KBM-7 (cell line): ENCODE data around the gene IQSEC1.
"Not testable (repeated sequence)": the region's sequence is repeated elsewhere in the genome, so short reads cannot be mapped to it uniquely, and the experiment has no call there.

ENCODE experiments used
- DNase-seq: peaks from one replicate; pipeline ENCODE4 v3.0.0-alpha.2; 2015
- in situ Hi-C: fragments of 300-500 bp; cut with MboI; formaldehyde crosslinking; loops from 2 replicates; pipeline ENCODE4 v1.14.3; 2020; ENCODE audit warnings: low sequenced_read_pairs, low pct_unique_long_range_greater_than_20kb, mixed read lengths

IQSEC1 gene

DNA sequence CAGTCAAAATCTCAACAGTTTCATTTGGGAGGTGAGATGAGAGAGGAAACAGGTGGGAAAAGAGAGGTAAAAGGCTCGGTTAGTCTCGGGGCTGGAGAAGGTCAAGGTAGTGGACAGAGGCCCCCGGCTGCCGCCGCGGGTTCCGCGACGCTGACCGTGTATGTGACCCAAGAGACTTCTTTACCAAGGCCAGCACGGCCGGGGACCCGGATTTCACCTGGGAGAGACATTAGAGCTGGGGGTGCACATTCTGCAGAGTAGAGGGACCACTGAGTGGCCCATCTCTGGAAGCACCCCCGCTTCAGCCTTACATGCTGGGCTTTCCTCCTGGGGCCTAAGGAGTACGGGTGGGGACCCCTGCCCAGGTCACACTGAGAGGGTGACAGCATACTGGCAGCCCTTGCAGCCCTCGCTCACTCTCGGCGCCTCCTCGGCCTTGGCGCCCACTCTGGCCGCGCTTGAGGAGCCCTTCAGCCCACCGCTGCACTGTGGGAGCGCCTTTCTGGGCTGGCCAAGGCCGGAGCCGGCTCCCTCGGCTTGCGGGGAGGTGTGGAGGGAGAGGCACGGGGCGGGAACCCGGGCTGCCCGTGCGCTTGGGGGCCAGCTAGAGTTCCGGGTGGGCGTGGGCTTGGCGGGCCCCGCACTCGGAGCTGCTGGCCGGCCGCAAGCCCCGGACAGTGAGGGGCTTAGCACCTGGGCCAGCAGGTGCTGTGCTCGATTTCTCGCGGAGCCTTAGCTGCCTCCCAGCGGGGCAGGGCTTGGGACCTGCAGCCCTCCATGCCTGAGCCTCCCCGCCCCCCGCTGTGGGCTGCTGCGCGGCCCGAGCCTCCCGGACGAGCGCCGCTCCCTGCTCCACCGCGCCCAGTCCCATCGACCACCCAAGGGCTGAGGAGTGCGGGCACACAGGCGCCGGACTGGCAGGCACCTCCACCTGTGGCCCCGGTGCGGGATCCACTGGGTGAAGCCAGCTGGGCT is 190.6 kb downstream of the IQSEC1 start:
- in situ Hi-C loops = no loop called here
- no peak for DNase-seq

DNA sequence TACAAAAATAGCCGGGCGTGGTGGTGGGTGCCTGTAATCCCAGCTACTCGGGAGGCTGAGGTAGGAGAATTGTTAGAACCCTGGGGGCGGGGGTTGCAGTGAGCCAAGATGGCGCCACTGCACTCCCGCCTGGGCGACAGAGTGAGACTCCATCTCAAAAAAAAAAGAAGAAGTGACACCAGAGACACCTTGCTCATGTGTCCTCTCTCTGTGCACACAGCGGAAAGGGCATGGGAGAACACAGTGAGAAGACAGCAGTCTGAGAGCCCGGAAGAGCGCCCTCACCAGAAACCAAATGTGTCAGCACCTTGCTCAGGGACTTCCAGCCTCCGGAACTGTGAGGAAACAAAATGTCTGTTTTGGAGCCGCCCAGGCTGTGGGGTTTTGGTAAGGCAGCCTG is 191.4 kb downstream of the IQSEC1 start:
- in situ Hi-C loops, DNase-seq: not testable (repeated sequence)

DNA sequence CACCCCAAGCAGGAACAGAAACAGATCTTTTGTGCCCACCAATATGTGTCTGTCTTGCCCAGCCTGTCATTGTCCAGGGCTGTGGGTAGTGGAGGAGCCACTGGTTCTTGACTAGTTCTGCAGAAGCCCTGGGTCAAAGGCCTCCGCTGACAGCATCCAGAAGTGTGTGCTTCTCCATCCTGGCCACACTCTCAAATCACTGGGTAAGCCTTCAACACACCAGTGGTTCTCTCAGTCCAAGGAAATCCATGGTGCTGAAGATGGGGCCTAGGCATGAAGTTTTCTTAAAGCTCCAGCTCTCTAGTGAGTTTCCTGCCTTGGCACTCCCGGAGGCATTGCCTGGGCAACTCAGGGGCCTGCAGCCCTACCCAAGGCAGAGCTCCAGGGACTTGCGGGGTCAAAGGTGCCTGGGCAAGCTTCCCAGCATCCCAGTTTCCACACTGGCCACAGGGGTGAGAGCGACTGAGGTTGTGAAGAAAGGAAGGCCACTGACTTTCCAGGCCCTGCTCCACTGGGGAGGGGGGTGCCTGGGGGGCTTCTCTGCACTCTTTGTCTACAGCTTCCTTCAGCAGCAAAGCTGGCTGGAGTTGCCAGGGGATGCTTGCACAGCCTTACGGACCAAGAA is 193.9 kb downstream of the IQSEC1 start:
- in situ Hi-C loops = no loop called here
- no peak for DNase-seq

DNA sequence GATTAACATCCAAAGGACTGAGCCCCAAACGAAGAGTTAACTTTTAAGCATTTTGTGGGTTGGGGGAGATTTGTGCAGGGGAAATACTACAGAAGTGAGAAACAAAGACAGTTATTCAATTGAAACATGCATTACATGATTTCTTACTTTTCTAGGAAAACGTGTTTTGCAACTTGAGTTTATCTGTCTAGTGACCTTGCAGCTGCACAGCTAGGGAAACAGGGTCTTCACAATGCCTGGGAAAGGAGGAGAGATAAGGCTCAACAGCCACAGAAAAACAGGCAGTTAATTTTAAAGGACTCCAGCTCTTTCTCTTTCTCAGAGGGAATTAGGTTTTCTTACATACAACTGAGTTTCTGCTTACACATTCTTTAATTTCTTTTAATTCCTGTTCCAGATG is 194.5 kb downstream of the IQSEC1 start:
- DNase-seq, in situ Hi-C loops: not testable (repeated sequence)

DNA sequence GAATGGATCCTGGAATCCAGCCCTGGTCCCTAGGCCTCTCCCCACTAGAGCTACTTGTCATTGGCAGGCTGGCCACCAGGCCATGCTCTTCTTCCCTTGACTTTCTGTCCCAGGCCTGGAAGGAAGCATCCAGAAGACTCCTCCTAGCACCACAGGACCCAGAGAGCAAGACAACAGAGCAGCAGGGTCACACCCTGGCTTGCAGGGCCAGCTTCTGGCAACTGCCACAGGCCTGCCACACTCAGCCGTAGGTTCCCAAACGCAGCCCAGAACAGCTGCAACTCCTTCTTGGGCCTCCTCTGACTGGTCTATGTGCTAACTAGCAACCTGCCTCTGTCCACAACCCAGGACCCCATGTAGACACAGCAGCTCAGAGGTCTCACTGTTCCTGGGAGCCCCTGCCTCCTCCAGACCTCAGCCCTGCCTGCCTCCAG is 195.1 kb downstream of the IQSEC1 start:
- DNase-seq = no peak
- in situ Hi-C loops = no loop called here

DNA sequence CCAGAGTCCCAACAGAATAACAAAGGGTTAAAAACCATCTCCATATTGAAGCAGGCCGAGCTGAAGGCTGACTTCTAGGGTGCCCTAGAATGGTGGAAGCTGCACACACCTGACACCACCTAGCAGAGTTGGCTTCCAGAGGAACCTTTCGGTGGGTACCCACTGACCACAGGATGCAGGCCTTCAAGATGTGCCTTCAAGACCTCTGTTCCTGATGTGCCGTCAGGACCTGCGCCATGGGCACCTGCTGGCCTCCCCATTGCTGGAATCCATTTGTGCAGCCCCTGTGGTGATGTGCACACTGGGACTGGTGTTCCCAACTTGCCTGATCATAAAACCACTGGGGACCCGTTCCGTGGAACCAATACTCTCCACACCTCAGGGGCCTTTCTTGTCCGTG is 196.2 kb downstream of the IQSEC1 start:
- DNase-seq = no peak
- in situ Hi-C loops = no loop called here

DNA sequence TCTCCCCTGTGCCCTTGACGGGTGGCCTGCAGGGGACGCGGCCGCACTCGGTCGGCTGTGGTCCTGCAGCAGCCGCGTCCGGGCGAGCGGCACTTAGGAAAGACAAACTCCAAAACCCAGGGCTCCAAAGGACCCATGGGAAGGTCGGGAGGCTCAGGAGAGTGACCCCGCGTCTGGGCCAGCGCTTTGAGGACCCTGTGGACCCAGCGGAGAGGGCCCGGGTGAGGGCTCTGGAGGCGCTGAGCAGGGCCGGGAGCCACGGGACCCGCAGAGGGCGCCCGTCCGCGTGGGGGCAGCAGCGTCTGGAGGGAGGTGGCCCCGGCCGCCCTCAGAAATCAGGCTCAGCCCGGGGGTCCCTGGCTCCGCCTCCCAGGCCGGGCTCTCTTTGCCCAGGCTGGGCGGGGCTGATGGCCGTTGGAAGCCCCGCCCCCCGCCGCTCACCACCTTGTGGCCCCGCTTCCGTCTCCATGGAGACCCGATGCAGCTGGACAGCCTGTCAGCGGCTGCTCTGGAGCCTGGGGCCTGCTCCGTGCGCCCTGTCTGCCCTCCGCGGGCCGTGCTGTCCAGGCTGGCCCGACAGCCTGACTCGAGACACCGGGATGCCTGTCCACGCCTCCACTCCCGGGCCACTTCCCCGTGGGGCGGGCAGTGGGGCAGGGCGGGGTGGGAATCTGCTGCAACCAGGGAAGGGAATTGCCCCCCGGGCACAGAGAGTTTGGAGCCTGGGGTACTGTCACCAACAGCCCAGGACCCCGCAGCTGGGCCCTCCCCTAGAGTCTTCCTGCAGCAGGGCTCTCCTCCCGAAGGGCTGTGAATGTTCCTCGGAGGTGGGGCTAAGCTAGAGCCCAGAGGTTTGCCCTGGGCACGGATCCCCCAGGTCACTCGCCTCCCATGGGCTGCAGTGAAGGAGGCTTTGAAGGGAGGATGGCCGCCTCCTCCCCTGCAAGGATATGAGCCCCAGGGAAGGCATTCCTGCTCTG is 197.1 kb downstream of the IQSEC1 start:
- DNase-seq = no peak
- in situ Hi-C loops = no loop called here

DNA sequence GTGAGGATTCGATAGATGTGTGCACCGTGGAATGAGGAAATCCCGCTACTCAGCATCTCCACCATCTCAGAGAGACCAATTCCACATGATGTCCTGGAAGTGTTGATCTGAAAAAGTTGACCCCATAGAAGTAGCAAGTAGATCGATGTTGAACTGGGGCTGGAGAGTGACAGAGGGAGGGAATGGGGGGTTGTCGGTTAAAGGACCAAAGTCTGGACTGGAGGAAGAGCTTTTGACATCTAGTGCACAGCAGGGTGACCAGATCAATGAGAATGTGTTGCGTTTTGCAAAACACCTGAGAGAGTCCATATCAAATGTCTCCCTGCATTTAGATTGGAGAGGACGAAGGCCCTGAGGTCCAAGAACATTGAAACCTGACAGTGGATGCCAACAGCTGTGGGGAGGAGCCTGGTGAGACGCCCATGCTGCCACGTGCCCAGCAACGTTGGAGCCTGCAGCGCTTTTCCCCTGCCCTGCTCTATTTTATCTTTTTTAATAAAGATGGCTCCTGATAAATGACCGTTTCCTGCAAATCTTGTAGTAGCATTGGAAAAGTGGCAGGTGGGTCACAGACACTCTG is 201.7 kb downstream of the IQSEC1 start:
- in situ Hi-C loops = no loop called here
- DNase-seq = no peak

DNA sequence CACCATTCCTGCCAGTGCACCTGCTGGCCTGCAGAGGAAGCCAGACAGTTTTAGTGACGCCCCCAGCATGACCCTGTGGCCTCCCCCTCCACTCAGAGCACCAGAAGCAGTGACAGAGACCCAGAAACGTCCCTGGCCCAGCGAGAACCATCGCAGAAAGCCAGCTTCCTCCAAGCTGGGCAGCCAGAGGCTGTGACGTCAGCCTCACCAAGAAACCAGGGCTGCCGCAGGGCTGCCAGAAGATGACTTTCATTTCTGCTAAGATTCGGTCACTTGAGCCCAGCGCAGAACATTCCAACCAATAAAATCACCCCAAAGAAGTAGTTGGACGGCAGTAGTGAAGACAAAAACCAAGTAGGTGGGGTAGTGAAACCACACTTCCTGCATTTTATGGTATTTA is 202.3 kb downstream of the IQSEC1 start:
- in situ Hi-C loops = no loop called here
- peak; percentile 13 for DNase-seq

DNA sequence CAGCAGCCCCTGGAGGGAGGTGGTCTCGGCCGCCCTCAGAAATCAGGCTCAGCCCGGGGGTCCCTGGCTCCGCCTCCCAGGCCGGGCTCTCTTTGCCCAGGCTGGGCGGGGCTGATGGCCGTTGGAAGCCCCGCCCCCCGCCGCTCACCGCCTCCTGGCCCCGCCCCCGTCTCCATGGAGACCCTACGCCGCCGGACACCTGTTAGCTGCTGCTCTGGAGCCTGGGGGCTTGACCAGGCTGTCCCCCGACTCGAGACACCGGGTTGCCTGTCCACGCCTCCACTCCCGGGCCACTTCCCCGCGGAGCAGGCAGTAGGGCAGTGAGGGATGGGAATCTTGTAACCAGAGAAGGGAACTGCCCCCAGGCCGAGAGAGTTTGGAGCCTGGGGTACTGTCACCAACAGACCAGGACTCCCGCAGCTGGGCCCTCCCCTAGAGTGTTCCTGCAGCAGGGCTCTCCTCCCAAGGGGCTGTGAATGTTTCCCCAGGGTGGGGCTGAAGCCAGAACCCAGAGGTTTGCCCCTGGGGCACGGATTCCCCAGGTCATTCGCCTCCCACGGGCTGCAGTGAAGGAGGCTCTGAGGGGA is 204.1 kb downstream of the IQSEC1 start:
- in situ Hi-C loops = no loop called here
- no peak for DNase-seq

DNA sequence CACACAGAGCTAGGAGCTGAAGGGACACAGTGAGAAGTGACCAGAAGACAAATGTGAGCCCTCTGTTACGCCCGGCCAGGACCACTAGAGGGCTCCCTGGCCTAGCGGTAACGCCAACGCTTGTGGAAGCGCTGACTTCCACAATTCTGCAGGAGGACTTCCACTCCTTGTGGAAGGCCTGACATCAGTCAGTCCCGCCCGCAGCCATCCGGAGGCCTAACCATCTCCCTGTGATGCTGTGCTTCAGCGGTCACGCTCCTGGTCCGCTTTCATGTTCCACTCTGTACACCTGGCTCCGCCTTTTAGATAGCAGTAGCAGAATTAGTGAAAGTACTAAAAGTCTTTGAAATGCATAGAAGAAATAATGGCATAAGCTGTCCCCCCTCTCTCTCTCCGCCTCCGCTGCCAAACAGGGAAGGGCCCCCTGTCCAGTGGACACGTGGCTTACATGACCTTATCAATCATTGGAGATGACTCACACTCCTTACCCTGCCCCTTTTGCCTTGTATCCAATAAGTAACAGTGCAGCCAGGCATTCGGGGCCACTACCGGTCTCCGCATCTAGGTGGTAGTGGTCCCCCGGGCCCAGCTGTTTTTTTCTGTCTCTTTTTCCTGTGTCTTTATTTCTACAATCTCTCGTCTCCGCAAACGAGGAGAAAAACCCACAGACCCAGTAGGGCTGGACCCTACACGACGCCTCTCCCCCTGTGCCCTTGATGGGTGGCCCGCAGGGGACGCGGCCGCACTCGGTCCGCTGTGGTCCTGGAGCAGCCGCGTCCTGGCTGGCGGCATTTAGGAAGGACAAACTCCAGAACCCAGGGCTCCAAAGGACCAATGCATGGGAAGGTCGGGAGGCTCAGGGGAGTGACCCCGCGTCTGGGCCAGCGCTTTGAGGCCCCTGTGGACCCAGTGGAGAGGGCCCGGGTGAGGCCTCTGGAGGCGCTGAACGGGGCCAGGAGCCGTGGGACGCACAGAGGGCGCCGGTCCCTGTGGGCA is 204.9 kb downstream of the IQSEC1 start:
- in situ Hi-C loops = no loop called here
- DNase-seq = peak; percentile 78

DNA sequence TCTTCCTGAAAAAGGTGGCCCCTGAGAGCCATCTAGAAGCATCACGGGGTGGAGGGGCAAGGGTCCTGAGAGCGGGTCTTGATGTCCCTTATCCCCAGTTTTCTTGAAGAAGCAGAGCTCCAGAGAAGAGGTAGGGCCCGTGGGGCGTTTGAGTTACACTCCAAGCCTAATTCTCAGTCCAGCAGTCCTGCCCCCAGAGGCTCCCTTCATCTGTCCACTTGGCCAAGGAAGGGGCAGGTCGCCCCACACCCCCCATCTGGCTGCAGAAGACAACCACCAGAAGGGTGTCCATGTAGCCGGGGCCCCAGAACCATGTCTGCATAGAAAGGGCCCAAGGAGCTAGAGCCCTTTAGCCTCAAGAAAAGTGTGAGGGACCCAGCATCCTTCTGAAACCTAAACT is 206.4 kb downstream of the IQSEC1 start:
- in situ Hi-C loops = no loop called here
- DNase-seq = no peak

DNA sequence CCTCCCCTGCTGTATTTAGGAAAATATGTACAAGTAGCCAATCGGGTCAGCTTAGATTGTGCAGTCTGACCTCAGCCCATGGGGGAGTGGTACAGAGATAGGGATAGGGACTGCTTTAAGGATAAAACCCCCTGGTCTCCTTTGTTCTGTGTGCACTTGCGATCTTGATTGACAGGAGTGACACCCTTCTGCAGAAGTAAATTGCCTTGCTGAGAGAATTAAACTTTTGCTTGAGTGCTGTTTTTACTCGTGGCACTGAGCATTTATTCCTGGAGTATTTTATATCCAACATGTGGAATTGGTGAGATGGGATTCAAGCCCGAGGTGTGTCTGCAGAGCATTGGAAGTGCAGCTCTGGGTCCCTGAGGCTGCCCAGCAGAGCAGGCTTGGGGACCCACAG is 208.0 kb downstream of the IQSEC1 start:
- in situ Hi-C loops = no loop called here
- no peak for DNase-seq

DNA sequence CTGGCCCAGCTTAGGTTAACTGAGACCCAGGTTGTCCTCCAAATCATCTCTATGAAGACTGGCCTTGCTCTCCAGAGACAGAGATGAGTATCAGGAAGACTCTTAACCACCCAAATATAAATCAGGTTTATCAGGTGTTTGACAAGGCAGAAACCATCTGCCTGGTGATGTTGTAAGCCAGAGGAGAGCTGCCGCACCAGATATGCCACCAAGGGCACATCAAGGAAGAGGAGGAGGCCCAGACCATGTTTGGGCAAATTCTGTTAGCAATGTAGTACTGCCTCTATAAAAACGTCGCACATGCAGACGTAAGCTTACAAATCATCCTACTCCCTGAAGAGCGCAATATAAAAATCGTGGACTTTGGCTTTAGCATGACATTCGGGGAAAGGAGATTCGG is 210.8 kb downstream of the IQSEC1 start:
- in situ Hi-C loops = no loop called here
- no peak for DNase-seq

DNA sequence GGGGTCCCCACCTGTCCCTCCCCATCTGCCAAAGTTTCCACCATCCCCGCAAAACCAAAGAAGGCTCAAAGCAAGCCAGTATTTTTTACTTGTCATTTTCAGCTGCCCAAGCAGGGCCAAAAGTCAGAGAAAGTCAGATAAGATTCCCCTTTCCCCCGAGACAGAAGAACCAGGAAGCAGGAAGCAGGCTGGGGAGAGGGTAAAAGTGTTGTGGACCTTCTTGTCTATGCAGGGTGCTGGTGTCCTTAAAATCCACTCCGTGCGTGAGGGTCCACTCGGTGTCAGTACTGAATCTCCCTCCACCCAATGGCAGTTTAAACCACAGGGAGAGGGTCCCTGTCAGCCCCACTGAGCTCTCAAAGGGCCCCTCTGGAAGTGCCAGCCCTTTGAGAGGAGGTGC is 211.6 kb downstream of the IQSEC1 start:
- no peak for DNase-seq
- in situ Hi-C loops = no loop called here

DNA sequence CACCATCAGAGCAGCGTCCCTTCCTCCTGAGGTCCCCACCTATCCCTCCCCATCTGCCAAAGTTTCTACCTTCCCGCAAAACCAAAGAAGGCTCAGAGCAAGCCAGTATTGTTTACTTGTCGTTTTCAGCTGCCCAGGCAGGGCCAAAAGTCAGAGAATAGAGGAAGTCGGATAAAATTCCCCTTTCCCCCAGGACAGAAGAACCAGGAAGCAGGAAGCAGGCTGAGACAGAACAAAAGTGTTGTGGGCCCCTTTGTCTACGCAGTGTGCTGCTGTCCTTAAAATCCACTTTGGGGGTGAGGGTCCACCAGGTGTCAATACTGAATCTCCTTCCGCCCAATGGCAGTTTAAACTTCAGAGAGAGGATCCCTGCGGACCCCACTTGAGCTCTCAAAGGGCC is 213.4 kb downstream of the IQSEC1 start:
- DNase-seq = no peak
- in situ Hi-C loops = no loop called here

DNA sequence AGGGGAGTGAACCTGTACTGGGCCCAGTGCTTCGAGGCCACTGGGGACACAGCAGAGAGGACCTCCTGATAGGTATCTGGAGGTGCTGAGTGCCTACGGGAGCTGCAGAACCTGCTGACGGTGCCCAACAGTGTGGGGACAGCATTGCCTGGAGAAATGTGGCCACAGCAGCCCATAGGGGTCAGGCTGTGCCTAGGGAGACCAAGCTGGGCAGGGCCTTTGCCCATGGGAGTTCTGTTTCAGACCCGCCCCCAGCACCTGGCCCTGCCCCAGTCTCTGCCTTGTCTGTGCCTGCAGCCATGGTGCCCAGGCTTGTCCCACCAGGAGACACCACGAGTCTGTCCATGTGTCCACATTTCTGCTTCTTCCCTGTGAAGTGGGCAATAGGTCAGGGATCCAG is 216.6 kb downstream of the IQSEC1 start:
- no peak for DNase-seq
- in situ Hi-C loops = no loop called here

DNA sequence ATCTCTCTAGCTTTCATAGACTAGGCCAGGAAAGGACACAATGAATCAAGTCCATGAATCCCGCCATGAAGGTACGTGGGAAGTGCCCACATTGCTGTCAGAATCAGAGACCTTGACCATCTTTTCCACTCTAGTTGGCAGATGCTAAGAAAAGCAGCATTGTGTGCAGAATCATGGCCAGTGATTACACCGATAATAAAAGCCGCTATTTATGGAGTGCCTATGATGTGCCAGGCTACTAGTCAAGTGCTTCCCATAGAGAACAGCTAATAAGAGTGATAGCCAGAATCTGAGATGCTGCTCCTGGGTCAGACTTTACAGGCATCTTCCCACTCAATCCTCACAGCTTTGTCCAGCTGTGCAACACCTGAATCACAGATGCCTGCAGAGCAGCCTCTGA is 218.7 kb downstream of the IQSEC1 start:
- in situ Hi-C loops = no loop called here

More for the DNA sequence above, 218.7 kb downstream of the IQSEC1 start:
- DNase-seq = no peak
